ENCODE results near the gene HIRA.

DNA sequence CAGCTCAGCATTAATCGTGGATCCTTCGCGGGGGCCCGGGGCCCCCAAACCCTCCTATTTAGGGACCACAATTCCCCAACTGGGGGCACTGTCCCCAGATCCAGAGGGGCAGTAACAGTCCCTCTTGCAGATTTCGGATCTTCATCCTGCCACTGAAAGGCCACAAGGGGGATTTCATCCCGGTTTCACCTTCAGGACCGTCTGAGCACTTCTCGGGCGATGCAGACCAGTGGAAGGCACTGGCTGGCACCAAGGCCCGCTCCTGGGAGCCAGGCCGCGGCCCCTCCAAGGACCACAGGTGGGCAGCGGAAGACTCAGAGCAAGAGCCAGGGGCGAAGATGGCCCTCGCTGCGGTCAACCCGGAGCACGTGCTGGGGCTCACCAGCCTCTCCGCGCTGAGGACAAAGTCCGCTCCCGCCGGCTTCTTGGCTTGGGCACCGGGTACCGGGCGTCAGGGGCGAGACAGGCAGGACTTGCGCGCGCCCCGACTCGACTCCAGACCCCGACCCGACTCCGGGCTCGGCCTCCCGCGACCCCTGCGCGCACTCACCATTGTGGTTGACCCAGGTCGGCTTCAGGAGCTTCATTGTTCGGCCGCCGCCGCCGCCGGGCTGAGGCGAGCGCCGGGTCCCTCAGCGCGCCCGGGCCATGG, 517 bp downstream of the HIRA start:
- TF ChIP-seq, protein P1, sequence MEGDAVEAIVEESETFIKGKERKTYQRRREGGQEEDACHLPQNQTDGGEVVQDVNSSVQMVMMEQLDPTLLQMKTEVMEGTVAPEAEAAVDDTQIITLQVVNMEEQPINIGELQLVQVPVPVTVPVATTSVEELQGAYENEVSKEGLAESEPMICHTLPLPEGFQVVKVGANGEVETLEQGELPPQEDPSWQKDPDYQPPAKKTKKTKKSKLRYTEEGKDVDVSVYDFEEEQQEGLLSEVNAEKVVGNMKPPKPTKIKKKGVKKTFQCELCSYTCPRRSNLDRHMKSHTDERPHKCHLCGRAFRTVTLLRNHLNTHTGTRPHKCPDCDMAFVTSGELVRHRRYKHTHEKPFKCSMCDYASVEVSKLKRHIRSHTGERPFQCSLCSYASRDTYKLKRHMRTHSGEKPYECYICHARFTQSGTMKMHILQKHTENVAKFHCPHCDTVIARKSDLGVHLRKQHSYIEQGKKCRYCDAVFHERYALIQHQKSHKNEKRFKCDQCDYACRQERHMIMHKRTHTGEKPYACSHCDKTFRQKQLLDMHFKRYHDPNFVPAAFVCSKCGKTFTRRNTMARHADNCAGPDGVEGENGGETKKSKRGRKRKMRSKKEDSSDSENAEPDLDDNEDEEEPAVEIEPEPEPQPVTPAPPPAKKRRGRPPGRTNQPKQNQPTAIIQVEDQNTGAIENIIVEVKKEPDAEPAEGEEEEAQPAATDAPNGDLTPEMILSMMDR (IDR thresholded peaks at IDR 0.05), result no peak
- no peak for TF ChIP-seq POLR2AphosphoS5 (IDR thresholded peaks at IDR 0.05)

Measured in prostate gland (tissue), 2 donors.